ENCODE measurements around the gene WNT11. TPM values are rescaled to one million over a fixed set of nuclear protein-coding genes. Genes with fewer than 3 reads are reported as not detected.

Gene WNT11
- polyA plus RNA-seq, 1 donor (not counting 4 experiments of a cell fraction or from before 2014, with no cell fraction given) = not detected

DNA sequence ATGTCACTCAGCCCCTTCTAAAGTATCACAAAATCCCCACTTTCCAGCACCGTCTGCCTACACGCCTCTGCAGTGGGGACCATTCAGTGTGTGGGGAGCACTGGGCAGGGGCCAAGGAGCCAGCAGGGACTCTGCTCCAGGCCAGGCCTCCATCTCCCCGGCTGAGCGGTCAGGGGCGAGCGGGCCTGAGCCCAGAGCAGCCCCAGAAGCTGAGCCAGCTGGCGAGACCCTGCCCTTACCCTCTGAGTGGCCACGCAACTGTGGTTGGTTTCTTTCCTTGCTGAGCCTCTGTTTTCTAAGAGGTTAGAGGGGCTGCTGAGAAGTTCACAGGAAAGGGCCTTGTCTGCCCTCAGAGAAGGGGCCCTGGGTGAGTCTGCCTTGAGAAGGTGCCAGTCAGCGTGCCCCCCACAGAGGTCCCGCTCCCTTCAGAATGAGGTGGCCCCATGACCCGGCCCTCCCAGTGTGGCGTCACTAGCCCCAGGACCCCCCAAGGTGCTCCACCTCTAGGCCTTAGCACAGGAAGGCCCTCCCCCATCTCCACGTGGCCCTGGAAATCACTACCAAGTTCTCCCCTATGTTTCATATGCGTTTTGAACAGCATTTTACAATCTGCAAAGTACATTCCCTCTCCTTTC is 46.9 kb downstream of the WNT11 start:
- H3K9me3 ChIP-seq (ENCODE audit: control insufficient read depth, low read depth, low read length) = no peaks in the 10 kb centered on the region
- H4K20me1 ChIP-seq (ENCODE audit: control insufficient read depth, extremely low read depth, insufficient read depth, low read length) = no peaks in the 10 kb centered on the region
- no peaks in the 10 kb centered on the region for H3K9me1 ChIP-seq (ENCODE audit: control insufficient read depth, extremely low read depth, insufficient read depth, low read length)
- H3K79me2 ChIP-seq (ENCODE audit: control insufficient read depth, insufficient read depth, low read length) = no peaks in the 10 kb centered on the region
- no peaks in the 10 kb centered on the region for H3K36me3 ChIP-seq (ENCODE audit: control insufficient read depth in 2 of 2, extremely low read depth in 1 of 2, insufficient read depth in 2 of 2, low read length in 2 of 2)
- DNase-seq (ENCODE audit: low read depth, low spot score) = no peak
- TF ChIP-seq, protein P1, sequence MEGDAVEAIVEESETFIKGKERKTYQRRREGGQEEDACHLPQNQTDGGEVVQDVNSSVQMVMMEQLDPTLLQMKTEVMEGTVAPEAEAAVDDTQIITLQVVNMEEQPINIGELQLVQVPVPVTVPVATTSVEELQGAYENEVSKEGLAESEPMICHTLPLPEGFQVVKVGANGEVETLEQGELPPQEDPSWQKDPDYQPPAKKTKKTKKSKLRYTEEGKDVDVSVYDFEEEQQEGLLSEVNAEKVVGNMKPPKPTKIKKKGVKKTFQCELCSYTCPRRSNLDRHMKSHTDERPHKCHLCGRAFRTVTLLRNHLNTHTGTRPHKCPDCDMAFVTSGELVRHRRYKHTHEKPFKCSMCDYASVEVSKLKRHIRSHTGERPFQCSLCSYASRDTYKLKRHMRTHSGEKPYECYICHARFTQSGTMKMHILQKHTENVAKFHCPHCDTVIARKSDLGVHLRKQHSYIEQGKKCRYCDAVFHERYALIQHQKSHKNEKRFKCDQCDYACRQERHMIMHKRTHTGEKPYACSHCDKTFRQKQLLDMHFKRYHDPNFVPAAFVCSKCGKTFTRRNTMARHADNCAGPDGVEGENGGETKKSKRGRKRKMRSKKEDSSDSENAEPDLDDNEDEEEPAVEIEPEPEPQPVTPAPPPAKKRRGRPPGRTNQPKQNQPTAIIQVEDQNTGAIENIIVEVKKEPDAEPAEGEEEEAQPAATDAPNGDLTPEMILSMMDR (optimal IDR thresholded peaks at IDR 0.05 in 1 of 3, IDR thresholded peaks at IDR 0.05 in 1 of 3, conservative IDR thresholded peaks at IDR 0.05 in 1 of 3; ENCODE audit: extremely low read depth in 1 of 3, insufficient read depth in 2 of 3, low read length in 3 of 3) = no peak
- no peak for TF ChIP-seq EZH2 (IDR thresholded peaks at IDR 0.05; ENCODE audit: low read length)
- no peak overlapping the region for H3K9ac ChIP-seq (ENCODE audit: control insufficient read depth, extremely low read depth, insufficient read depth, low read length)
- H3K4me1 ChIP-seq (ENCODE audit: control insufficient read depth, extremely low read depth, insufficient read depth, low read length) = no peaks in the 10 kb centered on the region
- no peak overlapping the region for H3K4me2 ChIP-seq (ENCODE audit: control insufficient read depth, extremely low read depth, insufficient read depth, low read depth, low read length)
- dilution Hi-C loops (cut with MboI; ENCODE audit: extremely low pct_ligation_motif_present, low sequenced_read_pairs) = no loop called here
- peaks cover 16% of the 10 kb centered on the region for H3K27me3 ChIP-seq (ENCODE audit: control insufficient read depth, extremely low read depth, insufficient read depth, low read length)
- H3K27ac ChIP-seq (ENCODE audit: control insufficient read depth, insufficient read depth, low read length) = no peak overlapping the region
- H3K4me3 ChIP-seq (ENCODE audit: control insufficient read depth in 2 of 3, extremely low read depth in 1 of 3, insufficient read depth in 2 of 3, low read depth in 1 of 3, low read length in 3 of 3) = no peak overlapping the region
- no peak for FAIRE-seq
- H2AFZ ChIP-seq (ENCODE audit: control insufficient read depth, low read length) = no peak overlapping the region

DNA sequence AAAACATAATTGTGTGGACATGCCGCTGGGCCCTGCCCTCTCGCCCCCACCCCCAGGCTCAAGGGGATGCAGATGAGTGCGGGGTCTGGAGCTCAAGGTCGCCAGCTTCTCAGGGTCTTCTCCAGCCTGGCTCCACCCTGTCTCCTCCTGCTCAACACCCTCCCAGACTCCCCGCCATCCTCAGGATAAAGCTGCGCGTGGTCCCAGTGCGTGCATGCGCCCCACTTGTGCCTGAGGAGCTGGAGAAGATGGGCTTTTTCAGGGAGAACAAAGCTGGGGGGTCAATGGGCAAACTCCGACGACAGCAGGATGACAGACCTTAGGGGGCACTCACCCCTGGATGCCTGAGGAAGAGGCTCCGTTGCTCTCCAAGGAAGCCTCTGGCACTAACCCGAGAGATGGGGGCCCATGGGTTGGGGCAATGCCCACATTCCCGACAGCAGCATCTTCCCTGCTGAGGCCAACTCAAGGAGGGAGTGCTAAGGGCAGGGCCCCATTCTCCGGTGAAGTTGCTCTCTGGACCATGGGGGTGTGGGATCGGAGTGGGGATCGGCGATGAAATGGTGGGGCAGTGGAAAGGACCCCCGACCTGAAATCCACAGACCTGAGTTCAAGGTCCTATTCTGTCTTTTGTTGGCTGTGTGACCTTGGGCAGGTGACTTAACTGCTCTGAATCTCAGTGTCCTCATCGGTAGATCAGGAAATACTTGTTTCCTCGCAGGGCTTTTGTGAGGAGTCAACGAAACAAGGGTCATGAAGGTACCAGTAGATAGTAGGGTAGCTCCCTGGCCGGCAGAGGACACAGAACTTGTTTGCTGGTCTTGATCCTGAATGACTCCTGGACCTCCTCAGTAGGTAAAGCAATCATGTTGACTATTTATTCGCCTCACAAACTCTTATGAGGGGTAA is 47.7 kb downstream of the WNT11 start:
- Histone ChIP-seq H4K20me1 (ENCODE audit: control insufficient read depth, extremely low read depth, insufficient read depth, low read length) (no peaks in the 10 kb centered on the region), H3K79me2 (ENCODE audit: control insufficient read depth, insufficient read depth, low read length) (no peaks in the 10 kb centered on the region), H3K4me2 (ENCODE audit: control insufficient read depth, extremely low read depth, insufficient read depth, low read depth, low read length) (no peak overlapping the region), H3K27me3 (ENCODE audit: control insufficient read depth, extremely low read depth, insufficient read depth, low read length) (peaks cover 11% of the 10 kb centered on the region), H3K36me3 (ENCODE audit: control insufficient read depth in 2 of 2, extremely low read depth in 1 of 2, insufficient read depth in 2 of 2, low read length in 2 of 2) (no peaks in the 10 kb centered on the region), H3K9me3 (ENCODE audit: control insufficient read depth, low read depth, low read length) (no peaks in the 10 kb centered on the region), H3K4me1 (ENCODE audit: control insufficient read depth, extremely low read depth, insufficient read depth, low read length) (no peaks in the 10 kb centered on the region), H2AFZ (ENCODE audit: control insufficient read depth, low read length) (no peak overlapping the region), H3K27ac (ENCODE audit: control insufficient read depth, insufficient read depth, low read length) (no peak overlapping the region), H3K9ac (ENCODE audit: control insufficient read depth, extremely low read depth, insufficient read depth, low read length) (no peak overlapping the region), H3K9me1 (ENCODE audit: control insufficient read depth, extremely low read depth, insufficient read depth, low read length) (no peaks in the 10 kb centered on the region), H3K4me3 (ENCODE audit: control insufficient read depth in 2 of 3, extremely low read depth in 1 of 3, insufficient read depth in 2 of 3, low read depth in 1 of 3, low read length in 3 of 3) (no peak overlapping the region)
- DNase-seq (ENCODE audit: low read depth, low spot score) (no peak), FAIRE-seq (no peak)
- dilution Hi-C loops (cut with MboI; ENCODE audit: extremely low pct_ligation_motif_present, low sequenced_read_pairs) = no loop called here
- TF ChIP-seq, protein P1 (optimal IDR thresholded peaks at IDR 0.05 in 1 of 3, IDR thresholded peaks at IDR 0.05 in 1 of 3, conservative IDR thresholded peaks at IDR 0.05 in 1 of 3; ENCODE audit: extremely low read depth in 1 of 3, insufficient read depth in 2 of 3, low read length in 3 of 3) = no peak
- no peak for TF ChIP-seq EZH2 (IDR thresholded peaks at IDR 0.05; ENCODE audit: low read length)

All from keratinocyte (primary cell).